DND-41 (cell line): Measurements from ENCODE around the gene RPL10.

Source experiments
- ATAC-seq: fragments of 200-7000 bp; cut with Tn5 transposase; 3 replicates; pipeline ENCODE4 v1.9.1; 2021; ENCODE audit warnings: low read depth; ENCODE audit not compliant: insufficient read depth
- DNase-seq: peaks from one replicate; pipeline ENCODE4 v3.0.0-alpha.2; 2020
- H2AFZ ChIP-seq: 2 replicates; pipeline ENCODE4 v1.6.0; 2012; ENCODE audit warnings: low read depth, low read length
- H3K27ac ChIP-seq: 2 replicates; pipeline ENCODE4 v1.5.1; 2012; ENCODE audit warnings: low read length, inconsistent platforms
- H3K27me3 ChIP-seq: fragments of 200-600 bp; sonication (generic); 2 replicates; pipeline ENCODE4 v1.6.0; 2012; ENCODE audit warnings: low read length, mild to moderate bottlenecking, inconsistent platforms; ENCODE audit not compliant: insufficient read depth, poor library complexity
- H3K36me3 ChIP-seq: 2 replicates; pipeline ENCODE4 v1.5.1; 2012; ENCODE audit warnings: low read length, inconsistent platforms; ENCODE audit not compliant: insufficient read depth
- H3K4me1 ChIP-seq: 2 replicates; pipeline ENCODE4 v1.5.1; 2012; ENCODE audit warnings: mild to moderate bottlenecking, low read length; ENCODE audit not compliant: insufficient read depth
- H3K4me2 ChIP-seq: 2 replicates; pipeline ENCODE4 v1.6.0; 2012; ENCODE audit warnings: mild to moderate bottlenecking, moderate library complexity, low read length, inconsistent platforms; ENCODE audit not compliant: insufficient read depth
- H3K4me3 ChIP-seq, 2 experiments: fragments of 200-600 bp in 1 of 2; shearing (Covaris generic) in 1 of 2; 2 replicates each; pipeline ENCODE4 v1.5.1; 2012 to 2016; ENCODE audit warnings: inconsistent platforms in 2 of 2, low read length in 2 of 2, mild to moderate bottlenecking in 2 of 2, low read depth in 1 of 2, moderate library complexity in 1 of 2
- H3K79me2 ChIP-seq: 2 replicates; pipeline ENCODE4 v1.6.0; 2012; ENCODE audit warnings: low read length, inconsistent platforms; ENCODE audit not compliant: insufficient read depth
- H3K9ac ChIP-seq: 2 replicates; pipeline ENCODE4 v1.6.0; 2012; ENCODE audit warnings: low read depth, mild to moderate bottlenecking, inconsistent platforms, low read length, moderate library complexity
- H3K9me3 ChIP-seq: 2 replicates; pipeline ENCODE4 v1.5.1; 2012; ENCODE audit warnings: low read length, moderate library complexity, mild to moderate bottlenecking, inconsistent platforms; ENCODE audit not compliant: insufficient read depth, severe bottlenecking
- H4K20me1 ChIP-seq: 2 replicates; pipeline ENCODE4 v1.6.0; 2012; ENCODE audit warnings: low read length; ENCODE audit not compliant: insufficient read depth
- EZH2 ChIP-seq: IDR thresholded peaks from 3 replicates; pipeline ENCODE4 v1.6.1; 2012; ENCODE audit warnings: borderline replicate concordance, low read depth, mild to moderate bottlenecking, moderate library complexity, low read length, inconsistent platforms; ENCODE audit not compliant: severe bottlenecking
- TF ChIP-seq, protein P1 (sequence below): IDR thresholded peaks from 2 replicates; pipeline ENCODE4 v1.5.1; 2012; ENCODE audit warnings: borderline replicate concordance, low read length, moderate library complexity, mild to moderate bottlenecking; ENCODE audit not compliant: poor library complexity, severe bottlenecking; ENCODE audit errors: extremely low read depth

Gene RPL10

DNA sequence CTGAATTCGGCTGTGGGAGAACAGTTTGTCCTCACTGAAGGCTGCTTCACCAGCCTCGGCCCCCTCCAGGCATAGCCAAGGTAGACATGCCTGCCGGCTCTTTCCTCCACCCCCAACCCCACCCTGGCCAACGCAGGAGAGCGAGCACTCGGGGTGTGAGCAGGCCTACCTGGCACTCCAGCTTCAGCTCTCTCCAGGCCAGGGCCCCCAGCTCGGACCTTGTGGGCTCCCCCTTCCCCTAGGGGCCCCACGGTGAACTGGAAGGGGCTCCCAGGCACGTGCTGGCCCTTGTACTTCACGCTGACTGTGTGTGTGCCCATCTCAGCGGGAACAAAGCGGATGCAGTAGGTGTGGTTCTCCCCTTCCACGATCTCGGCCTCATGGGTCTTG is 46.2 kb upstream of the RPL10 start:
- no peak overlapping the region for H3K9ac ChIP-seq
- no peak overlapping the region for H2AFZ ChIP-seq
- peaks cover 66% of the 10 kb centered on the region for H4K20me1 ChIP-seq
- no peaks in the 10 kb centered on the region for H3K9me3 ChIP-seq
- no peak overlapping the region for H3K4me2 ChIP-seq
- H3K79me2 ChIP-seq, result no peaks in the 10 kb centered on the region; the same call in 1 of the 2 replicates
- TF ChIP-seq, protein P1, sequence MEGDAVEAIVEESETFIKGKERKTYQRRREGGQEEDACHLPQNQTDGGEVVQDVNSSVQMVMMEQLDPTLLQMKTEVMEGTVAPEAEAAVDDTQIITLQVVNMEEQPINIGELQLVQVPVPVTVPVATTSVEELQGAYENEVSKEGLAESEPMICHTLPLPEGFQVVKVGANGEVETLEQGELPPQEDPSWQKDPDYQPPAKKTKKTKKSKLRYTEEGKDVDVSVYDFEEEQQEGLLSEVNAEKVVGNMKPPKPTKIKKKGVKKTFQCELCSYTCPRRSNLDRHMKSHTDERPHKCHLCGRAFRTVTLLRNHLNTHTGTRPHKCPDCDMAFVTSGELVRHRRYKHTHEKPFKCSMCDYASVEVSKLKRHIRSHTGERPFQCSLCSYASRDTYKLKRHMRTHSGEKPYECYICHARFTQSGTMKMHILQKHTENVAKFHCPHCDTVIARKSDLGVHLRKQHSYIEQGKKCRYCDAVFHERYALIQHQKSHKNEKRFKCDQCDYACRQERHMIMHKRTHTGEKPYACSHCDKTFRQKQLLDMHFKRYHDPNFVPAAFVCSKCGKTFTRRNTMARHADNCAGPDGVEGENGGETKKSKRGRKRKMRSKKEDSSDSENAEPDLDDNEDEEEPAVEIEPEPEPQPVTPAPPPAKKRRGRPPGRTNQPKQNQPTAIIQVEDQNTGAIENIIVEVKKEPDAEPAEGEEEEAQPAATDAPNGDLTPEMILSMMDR, result no peak
- no peak for TF ChIP-seq EZH2
- no peak overlapping the region for H3K27ac ChIP-seq
- H3K27me3 ChIP-seq, result no peaks in the 10 kb centered on the region
- H3K36me3 ChIP-seq, result peaks cover 84% of the 10 kb centered on the region
- H3K4me1 ChIP-seq, result no peaks in the 10 kb centered on the region
- DNase-seq (no peak), ATAC-seq (no peak)
- H3K4me3 ChIP-seq, result no peak overlapping the region

DNA sequence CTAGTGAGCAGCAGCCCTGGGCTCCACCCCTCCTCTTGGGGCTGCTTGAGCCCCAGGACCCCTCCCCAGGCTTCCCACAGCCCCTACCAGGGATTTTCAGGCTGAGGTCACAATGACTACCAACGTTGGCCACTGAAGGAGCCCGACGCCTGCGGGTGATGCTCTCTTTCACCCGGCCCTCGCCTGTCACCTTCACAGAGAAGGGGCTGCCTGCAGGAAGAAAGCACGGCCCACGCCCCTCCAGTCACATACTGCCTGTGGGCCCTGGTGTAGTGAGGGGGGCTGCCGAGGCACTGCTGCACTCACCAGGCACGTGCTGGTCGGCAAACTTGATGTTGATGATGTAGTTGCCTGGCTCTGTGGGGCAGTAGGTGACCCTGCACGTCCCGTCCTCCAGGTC is 45.7 kb upstream of the RPL10 start:
- Histone ChIP-seq H3K9ac (no peak overlapping the region), H3K4me2 (no peak overlapping the region), H3K4me3 (no peak overlapping the region), H3K36me3 (peaks cover 88% of the 10 kb centered on the region), H3K27me3 (no peaks in the 10 kb centered on the region), H3K79me2 (no peaks in the 10 kb centered on the region; the same call in 1 of the 2 replicates), H3K4me1 (no peaks in the 10 kb centered on the region), H2AFZ (no peak overlapping the region), H3K9me3 (no peaks in the 10 kb centered on the region), H4K20me1 (peaks cover 71% of the 10 kb centered on the region), H3K27ac (no peak overlapping the region)
- TF ChIP-seq, protein P1, result no peak
- no peak for TF ChIP-seq EZH2
- ATAC-seq, result no peak
- no peak for DNase-seq

DNA sequence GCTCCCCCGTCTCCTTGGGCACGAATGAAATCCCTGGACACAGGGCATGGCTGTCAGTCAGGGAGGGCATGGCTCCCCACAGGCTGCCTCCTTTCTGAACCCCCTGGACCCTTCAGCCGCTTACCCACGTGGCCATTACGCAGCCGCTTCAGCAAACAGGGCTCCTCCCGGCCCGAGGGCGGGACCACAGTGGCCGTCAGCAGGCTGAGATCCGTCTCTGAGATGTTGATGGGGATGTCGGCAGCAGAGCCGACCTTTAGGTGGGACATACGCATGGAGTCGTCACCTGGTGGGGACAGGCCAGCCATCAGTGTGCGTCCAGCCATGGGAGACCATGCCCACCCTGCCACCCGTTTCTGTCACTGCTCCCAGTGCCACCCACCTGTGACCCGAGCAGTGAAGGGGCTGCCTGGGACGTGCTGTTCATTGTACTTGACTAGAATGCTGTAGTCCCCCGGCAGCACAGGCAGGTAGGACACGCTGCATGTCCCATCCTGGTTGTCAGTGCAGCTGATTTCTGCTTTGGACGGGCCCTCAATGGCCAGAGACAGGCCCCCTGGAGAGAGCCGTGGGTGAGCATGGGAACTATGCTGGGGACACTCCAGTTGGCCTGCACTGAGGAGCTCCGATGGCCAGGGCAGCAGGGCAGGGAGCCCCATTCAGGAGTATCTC is 44.9 kb upstream of the RPL10 start:
- H3K4me2 ChIP-seq, result no peak overlapping the region
- peaks cover 97% of the 10 kb centered on the region for H3K36me3 ChIP-seq
- no peak overlapping the region for H3K27ac ChIP-seq
- H2AFZ ChIP-seq, result no peak overlapping the region
- H4K20me1 ChIP-seq, result peaks cover 78% of the 10 kb centered on the region
- TF ChIP-seq, protein P1, result no peak
- no peak for TF ChIP-seq EZH2
- H3K9ac ChIP-seq, result no peak overlapping the region
- no peaks in the 10 kb centered on the region for H3K27me3 ChIP-seq
- H3K4me3 ChIP-seq, result no peak overlapping the region
- ATAC-seq, result no peak
- peaks cover 3% of the 10 kb centered on the region; the same call in 1 of the 2 replicates for H3K79me2 ChIP-seq
- DNase-seq, result no peak
- no peaks in the 10 kb centered on the region for H3K9me3 ChIP-seq
- H3K4me1 ChIP-seq, result no peaks in the 10 kb centered on the region

DNA sequence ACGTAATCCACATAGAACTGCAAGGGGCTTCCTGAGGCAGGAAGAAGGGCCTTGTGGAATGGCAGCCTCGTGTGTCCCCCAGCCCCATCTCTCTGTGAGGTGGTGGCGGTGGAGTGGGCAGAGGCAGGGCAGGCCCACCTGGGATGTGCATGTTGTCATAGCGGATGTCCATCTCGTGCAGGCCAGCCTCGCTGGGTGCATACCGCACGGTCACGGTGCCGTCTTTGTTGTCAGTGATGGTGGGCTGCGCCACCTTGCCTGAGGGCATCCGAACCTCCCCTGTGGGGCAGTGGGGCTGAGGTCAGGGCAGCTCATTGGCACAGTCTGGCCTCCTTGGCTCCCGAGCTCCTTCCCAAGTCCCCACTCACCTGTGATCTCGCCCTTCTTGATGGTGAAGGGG is 44.2 kb upstream of the RPL10 start:
- TF ChIP-seq, protein P1, result no peak
- TF ChIP-seq EZH2, result no peak
- Histone ChIP-seq H3K4me1 (no peaks in the 10 kb centered on the region), H3K27me3 (no peaks in the 10 kb centered on the region), H3K79me2 (peaks cover 8% of the 10 kb centered on the region), H2AFZ (no peak overlapping the region), H3K36me3 (peaks cover 100% of the 10 kb centered on the region), H3K4me2 (no peak overlapping the region), H3K9me3 (no peaks in the 10 kb centered on the region), H3K27ac (no peak overlapping the region), H3K4me3 (no peak overlapping the region), H4K20me1 (peaks cover 81% of the 10 kb centered on the region), H3K9ac (no peak overlapping the region)
- DNase-seq, result no peak
- ATAC-seq, result no peak
